ENCODE data around the gene C1QL1. TPM values are rescaled to one million over a fixed set of nuclear protein-coding genes. Genes with fewer than 3 reads are reported as not detected.

C1QL1 gene
- total and polyA plus RNA-seq, 2 of the 13 experiments (the other 11 are each of a cell fraction or from before 2014, with no cell fraction given), result 0.11 TPM

- TF ChIP-seq ZNF629 (CRISPR knock-in tag; conservative IDR thresholded peaks at IDR 0.05), result no peak
- no peak for TF ChIP-seq ATM (IDR thresholded peaks at IDR 0.05; ENCODE audit: borderline replicate concordance)
Observed at GRCh38 chr17:44982113-44982702, 14.1 kb upstream of the C1QL1 start (continued).

GRCh38 chr17:44981221-44981968 lies 13.3 kb upstream of the C1QL1 start:
- H3K4me3 ChIP-seq (replicated peaks in 1 of 3; ENCODE audit: insufficient read depth in 1 of 3, low read depth in 2 of 3, low read length in 3 of 3), result peak overlapping the region; percentile 5 to 25 (median 11); a peak in 4 of 6 replicates
- peaks cover 30% of the 10 kb centered on the region for H3K4me1 ChIP-seq (ENCODE audit: insufficient read depth, low read length)
- ChIA-PET CTCF (ENCODE audit: low intra/inter-chr PET ratio, low total read pairs) (no interaction called here), POLR2A (interaction anchor here (1.1 to 2.8 kb wide), 2 partner anchors 10 to 13 kb away, joined by 3 to 10 read pairs; partner anchors contain the start of gene C1QL1)
- DNase-seq (ENCODE audit: low spot score), result peak; percentile 67
- H3K79me2 ChIP-seq (ENCODE audit: insufficient read depth, low read length), result no peaks in the 10 kb centered on the region
- FAIRE-seq, result peak; percentile 74
- no peaks in the 10 kb centered on the region for H4K20me1 ChIP-seq (ENCODE audit: insufficient read depth, low read length)
- H3K27me3 ChIP-seq (ENCODE audit: control insufficient read depth in 1 of 2, insufficient read depth in 2 of 2, low read length in 2 of 2), result peaks cover 10 to 46% of the 10 kb centered on the region in 2 experiments
- peak overlapping the region; percentile 58 for H3K4me2 ChIP-seq (ENCODE audit: low read depth, low read length)
- no peaks in the 10 kb centered on the region for H3K36me3 ChIP-seq (replicated peaks in 1 of 2; ENCODE audit: control insufficient read depth in 1 of 2, insufficient read depth in 2 of 2, low read length in 2 of 2)
- no TSS peak for BruUV-seq (replicated peaks)
- no peak overlapping the region for H2AFZ ChIP-seq (ENCODE audit: low read length)
- H3K27ac ChIP-seq (ENCODE audit: extremely low read length, insufficient read depth, low read length), result no peak overlapping the region
- intact Hi-C loops (cut with micrococcal nuclease; ENCODE audit: unreplicated experiment), result loop anchor here (1.0 kb wide), 1 partner anchor 9 kb away; no protein-coding TSS in a partner anchor
- ATAC-seq, result peak; percentile 55
- in situ Hi-C loops (cut with HindIII; ENCODE audit: extremely low pct_ligation_motif_present, low pct_unique_long_range_greater_than_20kb), result no loop called here
- H3K9ac ChIP-seq (ENCODE audit: insufficient read depth, low read depth, low read length), result no peak overlapping the region; the same call in 1 of the 2 replicates
- H3K9me3 ChIP-seq (ENCODE audit: low read length), result no peaks in the 10 kb centered on the region
- 1% methylated on average over 12 of the region's 12 CpGs for WGBS (ENCODE audit: low lambda C conversion rate)
- TF ChIP-seq FOXK2 (IDR thresholded peaks at IDR 0.05) (no peak), NR2C2 (CRISPR knock-in tag; IDR thresholded peaks at IDR 0.05; ENCODE audit: borderline replicate concordance) (peak; percentile 42; the same call in 1 of the 2 replicates), TSC22D2 (CRISPR knock-in tag; IDR thresholded peaks at IDR 0.05; ENCODE audit: borderline replicate concordance) (no peak), ELF4 (CRISPR knock-in tag; IDR thresholded peaks at IDR 0.05; ENCODE audit: borderline replicate concordance) (no peak), HNRNPL (IDR thresholded peaks at IDR 0.05; ENCODE audit: low read depth, low read length) (no peak), KAT8 (CRISPR knock-in tag; IDR thresholded peaks at IDR 0.05) (no peak), ZNF660 (CRISPR knock-in tag; IDR thresholded peaks at IDR 0.05; ENCODE audit: borderline replicate concordance, low read depth) (no peak), ZNF512 (CRISPR knock-in tag; IDR thresholded peaks at IDR 0.05) (no peak), ZNF510 (CRISPR knock-in tag; IDR thresholded peaks at IDR 0.05; ENCODE audit: low read depth) (no peak), FOXP1 (IDR thresholded peaks at IDR 0.05) (no peak), FOXP1 (CRISPR knock-in tag; IDR thresholded peaks at IDR 0.05) (peak; percentile 31), PREB (CRISPR knock-in tag; IDR thresholded peaks at IDR 0.05) (no peak), FOXC1 (CRISPR knock-in tag; IDR thresholded peaks at IDR 0.05; ENCODE audit: borderline replicate concordance) (no peak), HNF4A (CRISPR knock-in tag; IDR thresholded peaks at IDR 0.05) (peak; percentile 14; the same call in 1 of the 2 replicates), ZNF562 (CRISPR knock-in tag; IDR thresholded peaks at IDR 0.05; ENCODE audit: borderline replicate concordance) (no peak), FOSL2 (CRISPR knock-in tag; IDR thresholded peaks at IDR 0.05) (peak; percentile 99), LBX2 (CRISPR knock-in tag; IDR thresholded peaks at IDR 0.05; ENCODE audit: borderline replicate concordance) (no peak), NR2F6 (IDR thresholded peaks at IDR 0.05) (peak; percentile 81), NR2F6 (CRISPR knock-in tag; IDR thresholded peaks at IDR 0.05) (peak; percentile 82; the same call in 1 of the 2 replicates), EEA1 (CRISPR knock-in tag; IDR thresholded peaks at IDR 0.05; ENCODE audit: borderline replicate concordance) (no peak)

Measured in HepG2 (cell line).